Mucosa of stomach (tissue), 1 donor: ENCODE data around the gene IQCM.

Experiments used
- H3K27me3 ChIP-seq: one replicate; pipeline ENCODE4 v1.7.0; 2013; ENCODE audit warnings: mild to moderate bottlenecking, low read length; ENCODE audit not compliant: control insufficient read depth, insufficient read depth
- H3K36me3 ChIP-seq: one replicate; pipeline ENCODE4 v1.7.0; 2013; ENCODE audit warnings: low read length; ENCODE audit not compliant: control insufficient read depth, insufficient read depth
- H3K4me1 ChIP-seq: one replicate; pipeline ENCODE4 v1.7.0; 2013; ENCODE audit warnings: mild to moderate bottlenecking, low read length; ENCODE audit not compliant: control insufficient read depth, insufficient read depth
- H3K4me3 ChIP-seq: one replicate; pipeline ENCODE4 v1.7.0; 2013; ENCODE audit warnings: low read length
- H3K9ac ChIP-seq: one replicate; pipeline ENCODE4 v1.7.0; 2013; ENCODE audit warnings: mild to moderate bottlenecking, low read length, moderate library complexity
- H3K9me3 ChIP-seq: one replicate; pipeline ENCODE4 v1.7.0; 2013; ENCODE audit warnings: mild to moderate bottlenecking, low read length, moderate library complexity; ENCODE audit not compliant: control insufficient read depth
- donor health status: Pancreatic carcinoma.

The IQCM gene

DNA sequence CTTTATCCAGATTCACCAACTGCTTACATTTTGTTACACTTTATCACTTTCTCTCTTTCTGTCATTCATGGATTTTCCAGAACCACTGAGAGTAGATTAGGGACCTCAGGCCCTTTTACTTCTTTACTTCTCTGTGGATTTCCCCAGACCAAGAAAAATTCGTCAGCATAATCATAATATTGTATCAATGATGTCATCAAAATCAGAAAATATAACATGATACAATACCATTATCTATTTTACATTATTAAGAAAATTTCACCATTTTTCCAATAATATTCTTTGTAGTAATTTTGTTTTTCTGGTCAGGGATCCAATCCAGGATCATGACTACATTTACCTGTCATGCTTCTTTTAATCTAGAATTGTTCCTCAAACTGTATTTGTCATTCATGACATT is 494.2 kb downstream of the IQCM start:
- no peaks in the 10 kb centered on the region for H3K36me3 ChIP-seq
- no peaks in the 10 kb centered on the region for H3K9me3 ChIP-seq
- no peaks in the 10 kb centered on the region for H3K27me3 ChIP-seq
- no peak overlapping the region for H3K4me3 ChIP-seq
- no peaks in the 10 kb centered on the region for H3K4me1 ChIP-seq
- H3K9ac ChIP-seq: no peak overlapping the region

DNA sequence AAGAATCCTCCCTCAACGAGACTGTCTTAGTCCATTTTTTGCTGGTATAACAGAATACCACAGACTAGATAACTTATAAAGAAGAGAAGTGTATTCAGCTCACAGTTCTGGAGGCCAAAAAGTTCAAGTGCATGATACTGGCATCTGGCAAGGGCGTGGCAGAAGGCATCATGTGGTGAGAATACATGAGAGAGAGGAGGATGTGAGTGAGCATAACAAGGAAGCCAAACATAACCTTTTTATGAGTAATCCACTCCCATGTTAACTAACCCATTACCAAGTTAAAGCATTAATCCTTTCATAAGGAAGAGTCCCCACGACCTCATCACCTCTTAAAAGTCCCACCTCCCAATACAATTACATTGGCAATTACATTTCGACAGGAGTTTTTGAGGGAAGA is 504.6 kb downstream of the IQCM start:
- Histone ChIP-seq H3K27me3 (no peaks in the 10 kb centered on the region), H3K4me1 (no peaks in the 10 kb centered on the region), H3K9me3 (no peaks in the 10 kb centered on the region), H3K9ac (no peak overlapping the region), H3K36me3 (no peaks in the 10 kb centered on the region), H3K4me3 (no peak overlapping the region)

DNA sequence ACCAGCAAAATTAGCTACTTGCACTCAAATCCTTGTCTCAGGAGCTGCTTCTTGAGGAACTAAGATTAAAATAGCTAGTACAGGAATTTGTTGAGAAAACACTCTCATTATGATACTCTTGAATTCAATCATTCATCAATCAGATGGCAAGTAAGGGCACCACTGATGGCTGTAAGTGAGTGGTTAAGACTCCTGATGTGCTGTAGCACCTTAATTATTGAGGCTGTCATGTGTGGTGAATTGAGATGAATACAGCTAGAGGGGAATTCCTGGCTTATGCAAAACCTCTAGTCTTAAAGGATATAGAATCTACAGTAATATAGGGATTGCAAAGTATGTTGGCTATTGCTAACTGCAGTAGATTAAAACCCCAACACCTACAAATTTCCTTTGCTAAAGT is 509.1 kb downstream of the IQCM start:
- no peaks in the 10 kb centered on the region for H3K4me1 ChIP-seq
- H3K4me3 ChIP-seq: no peak overlapping the region
- no peaks in the 10 kb centered on the region for H3K9me3 ChIP-seq
- no peaks in the 10 kb centered on the region for H3K36me3 ChIP-seq
- H3K27me3 ChIP-seq: no peaks in the 10 kb centered on the region
- H3K9ac ChIP-seq: no peak overlapping the region
